ENCODE data around the gene PTER.
A peak's percentile ranks its signal among the peaks of the same experiment; 100 is the strongest.

PTER gene

GRCh38 chr10:16436758-16437539, at the start of gene PTER:
Gene PTER (plus strand): TSS chr10:16437010. CDS start chr10:16484385, 47,375 bp downstream.
- DNase-seq, result peak; percentile 92

DNA sequence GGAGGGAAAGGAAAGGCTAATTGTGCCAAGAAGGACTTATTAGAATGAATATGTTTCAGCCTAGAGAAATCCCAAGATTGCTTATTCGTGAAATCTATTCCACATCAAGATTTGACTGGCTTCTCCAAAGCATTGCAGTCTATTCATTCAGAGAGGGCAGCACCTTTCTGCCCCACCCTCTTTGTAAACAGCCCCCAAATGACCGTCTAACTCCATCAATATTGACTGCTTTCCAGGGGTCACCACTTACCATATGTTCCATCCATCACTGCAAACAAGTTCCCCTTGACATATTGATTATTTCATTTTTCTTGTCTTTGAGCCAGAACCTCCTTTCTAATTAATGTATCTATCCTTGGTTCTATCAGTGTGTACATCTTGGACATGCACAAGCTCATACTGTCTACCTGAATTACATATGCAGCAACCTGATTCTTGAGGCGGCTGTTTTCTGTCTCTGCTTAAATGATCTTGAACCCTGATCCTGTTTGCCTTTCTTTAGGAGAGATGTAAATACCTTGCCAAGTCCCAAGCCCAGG, 44.2 kb upstream of the PTER start:
- no peak for DNase-seq

GRCh38 chr10:16393271-16393858, 43.4 kb upstream of the PTER start:
- DNase-seq, result no peak

DNA sequence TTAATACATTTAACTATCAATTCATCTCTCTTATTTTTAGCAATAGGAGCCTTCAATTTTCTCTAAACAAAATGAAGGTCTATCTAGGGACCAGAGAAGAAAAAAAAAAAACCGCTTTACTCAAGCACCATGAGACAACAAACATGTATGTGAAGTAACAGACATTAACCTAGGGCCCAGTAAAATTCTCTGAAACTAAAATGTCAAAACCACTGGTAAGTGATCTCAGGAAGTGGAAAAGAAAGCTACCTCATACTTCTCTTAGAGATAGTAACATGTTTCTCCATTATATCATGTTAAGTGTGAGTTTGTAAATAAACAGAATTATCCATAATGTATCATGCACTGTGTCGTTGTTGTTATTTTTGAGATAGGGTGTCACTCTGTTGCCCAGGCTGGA, 35.4 kb upstream of the PTER start:
- no peak for DNase-seq

DNA sequence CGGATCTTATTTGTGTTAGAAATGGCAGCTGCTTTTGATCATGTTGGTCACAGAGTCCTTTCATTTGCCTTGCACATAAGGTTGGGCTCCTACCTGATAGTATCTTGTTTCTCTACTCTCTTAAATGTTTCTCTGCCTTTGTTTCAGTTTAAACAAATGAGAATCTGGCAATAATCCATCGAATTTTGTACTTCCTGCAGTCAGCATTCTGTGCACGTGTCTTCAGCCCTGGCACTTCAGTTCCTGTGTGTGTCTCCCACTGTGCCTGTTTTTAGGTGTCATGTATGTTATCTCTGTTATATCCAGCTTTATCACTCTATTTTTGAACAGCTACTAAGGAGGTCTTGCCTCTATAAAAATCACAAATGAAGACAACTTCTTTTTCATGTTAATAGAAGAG, 28.4 kb upstream of the PTER start:
- DNase-seq, result no peak

GRCh38 chr10:16417341-16417740, 19.5 kb upstream of the PTER start:
- no peak for DNase-seq

GRCh38 chr10:16423599-16423998, 13.2 kb upstream of the PTER start:
- DNase-seq, result no peak

GRCh38 chr10:16425449-16425848, 11.4 kb upstream of the PTER start:
- no peak for DNase-seq

GRCh38 chr10:16429539-16429938, 7.3 kb upstream of the PTER start:
- no peak for DNase-seq

DNA sequence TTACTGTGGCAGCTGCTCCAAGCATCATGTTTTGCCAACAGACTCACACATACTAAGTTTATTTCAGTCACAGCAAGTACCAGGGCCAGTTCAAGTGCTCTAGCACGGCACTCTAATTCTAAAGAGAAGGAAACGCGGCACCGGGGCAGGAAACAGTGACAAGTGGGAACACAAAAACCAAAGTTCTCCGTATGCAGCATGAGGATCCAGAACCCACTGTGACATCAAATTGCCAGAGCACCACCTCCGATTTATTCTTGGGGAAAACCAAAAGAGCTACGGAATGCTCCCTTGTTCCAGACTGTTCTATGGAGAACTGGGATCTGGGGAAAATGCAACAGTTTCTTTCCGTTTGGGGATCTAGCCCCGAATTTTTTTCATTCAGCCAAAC, 448 bp upstream of the PTER start:
- no peak for DNase-seq

DNA sequence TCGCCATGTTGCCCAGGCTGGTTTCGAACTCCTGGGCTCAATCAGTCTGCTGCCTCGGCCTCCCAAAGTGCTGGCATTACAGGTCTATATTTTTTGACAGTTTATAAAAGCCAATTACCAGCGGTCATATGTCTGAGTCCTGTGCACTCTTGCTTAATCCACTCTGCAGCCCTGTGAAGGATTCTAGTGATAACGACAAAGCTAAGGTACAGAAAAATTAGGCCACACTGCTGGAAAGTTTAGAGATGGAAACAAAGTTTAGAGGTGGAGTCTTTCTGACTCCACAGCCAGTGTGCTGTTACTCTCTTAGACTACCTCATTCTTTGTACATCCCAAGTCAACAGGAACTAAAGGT, 707 bp downstream of the PTER start:
- DNase-seq, result no peak

- DNase-seq, result no peak
These were observed 2.5 kb downstream of the PTER start for GRCh38 chr10:16439295-16439694.

DNA sequence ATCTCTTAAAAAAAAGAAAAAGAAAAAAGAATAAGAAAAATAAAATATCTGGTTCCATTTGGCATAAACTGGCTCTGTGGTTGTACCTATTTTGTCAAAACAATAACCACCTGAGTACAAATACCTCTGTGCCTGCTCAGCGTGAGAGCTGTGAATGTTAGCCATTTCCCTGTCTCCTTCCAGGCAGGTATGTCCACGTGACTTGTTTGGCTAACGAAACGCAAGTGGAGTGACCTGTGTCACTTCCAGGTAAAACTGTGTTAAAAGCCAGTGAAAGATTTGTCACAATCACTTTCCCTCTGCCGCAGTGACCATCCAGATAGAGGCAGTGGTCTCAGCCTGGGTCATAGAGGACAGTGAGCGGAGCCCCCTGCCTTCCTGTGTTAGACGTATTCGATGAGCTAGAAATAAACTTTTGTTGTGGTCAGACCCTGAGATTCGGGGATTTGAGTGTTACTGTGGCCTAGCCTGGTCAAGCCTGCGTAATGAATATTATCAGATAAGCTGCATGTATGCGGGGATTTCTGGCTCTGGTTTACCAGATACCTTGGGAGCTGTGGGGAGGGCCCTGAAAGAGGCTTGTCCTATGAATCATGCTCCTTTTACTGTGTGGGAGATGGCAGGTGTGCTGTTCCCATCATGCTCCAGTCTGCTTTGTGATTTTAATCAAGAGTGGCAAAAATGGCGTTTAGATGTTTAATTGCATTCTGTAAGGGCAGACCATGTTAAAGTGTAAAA, 3.8 kb downstream of the PTER start:
- no peak for DNase-seq

- no peak for DNase-seq
These were observed 4.5 kb downstream of the PTER start for GRCh38 chr10:16441173-16441840.

GRCh38 chr10:16442914-16443313, 6.1 kb downstream of the PTER start:
- no peak for DNase-seq

GRCh38 chr10:16445770-16446469, 9.1 kb downstream of the PTER start:
- no peak for DNase-seq

- no peak for DNase-seq
These were observed 12.6 kb downstream of the PTER start for GRCh38 chr10:16449454-16449853.

- DNase-seq, result no peak
These were observed 21.6 kb downstream of the PTER start for GRCh38 chr10:16458166-16458955.

GRCh38 chr10:16459423-16459939, 22.7 kb downstream of the PTER start:
- DNase-seq, result no peak

DNA sequence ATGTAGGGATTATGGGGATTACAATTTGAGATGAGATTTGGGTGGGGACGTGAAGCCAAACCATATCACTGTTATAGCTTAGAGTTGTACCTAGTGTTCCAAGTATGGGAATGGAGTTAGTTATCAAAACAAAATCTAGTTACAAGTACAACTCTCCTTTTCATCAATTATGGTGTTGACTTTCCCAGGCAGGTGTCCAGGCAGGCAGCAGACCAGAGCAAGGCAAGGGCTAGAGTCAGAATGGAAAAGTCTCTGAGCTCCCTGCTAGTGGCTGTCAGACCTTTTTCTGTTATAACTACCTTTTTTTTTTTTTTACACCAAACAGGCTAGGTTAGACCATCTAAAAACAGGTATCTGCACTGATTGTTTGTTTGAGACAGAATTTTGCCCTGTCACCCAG, 29.2 kb downstream of the PTER start:
- DNase-seq, result no peak

GRCh38 chr10:16470747-16471146, 33.9 kb downstream of the PTER start:
- DNase-seq, result no peak

GRCh38 chr10:16472828-16473227, 36.0 kb downstream of the PTER start:
- DNase-seq, result no peak
